H1 (cell line): ENCODE data around the gene VOPP1. TPM values are rescaled to one million over a fixed set of nuclear protein-coding genes. Genes with fewer than 3 reads are reported as not detected.

ENCODE experiments used
- CTCF ChIA-PET: fragments of 300-600 bp; sonication (Branson Sonifier 250); formaldehyde crosslinking; loops from one replicate; lab custom pipeline; 2021; ENCODE audit not compliant: partially characterized antibody; lab: Charles Lee
- POLR2A ChIA-PET: fragments of 300-600 bp; sonication (Branson Sonifier 250); formaldehyde crosslinking; loops from one replicate; lab custom pipeline; 2021; ENCODE audit warnings: inconsistent platforms; ENCODE audit not compliant: partially characterized antibody; lab: Charles Lee
- DNase-seq, 2 experiments: peaks; one replicate each; pipeline versions ENCODE4 v3.0.0 to v3.0.0-alpha.2; 2010 to 2022; ENCODE audit warnings: low spot score in 2 of 2, low read depth in 1 of 2, mixed read lengths in 1 of 2
- FAIRE-seq: peaks from 2 replicates; lab custom pipeline; 2011; peaks lifted over from hg19 to GRCh38; lab: Jason Lieb, UNC
- H2AFZ ChIP-seq: 2 replicates; pipeline ENCODE4 v1.8.1; 2012; ENCODE audit warnings: low read length, inconsistent platforms
- H2AK5ac ChIP-seq: 2 replicates; pipeline ENCODE4 v1.6.1; 2013; ENCODE audit warnings: low read depth, low read length
- H2BK120ac ChIP-seq: replicated peaks from 2 replicates; pipeline ENCODE3; 2013; ENCODE audit warnings: low read depth, low read length, inconsistent platforms
- H2BK12ac ChIP-seq: 2 replicates; pipeline ENCODE4 v1.6.1; 2013; ENCODE audit warnings: low read depth, low read length
- H2BK15ac ChIP-seq: 2 replicates; pipeline ENCODE4 v1.6.1; 2013; ENCODE audit warnings: low read length
- H2BK20ac ChIP-seq: 2 replicates; pipeline ENCODE4 v1.6.1; 2013; ENCODE audit warnings: low read length
- H2BK5ac ChIP-seq: 2 replicates; pipeline ENCODE4 v1.6.1; 2013; ENCODE audit warnings: low read depth, low read length
- H3K14ac ChIP-seq: 2 replicates; pipeline ENCODE4 v1.6.1; 2013; ENCODE audit warnings: inconsistent platforms; ENCODE audit not compliant: insufficient read length
- H3K18ac ChIP-seq: 2 replicates; pipeline ENCODE4 v1.6.1; 2013; ENCODE audit warnings: low read length; ENCODE audit errors: extremely low read depth
- H3K23ac ChIP-seq: 2 replicates; pipeline ENCODE4 v1.6.1; 2013; ENCODE audit warnings: inconsistent platforms; ENCODE audit not compliant: insufficient read length
- H3K23me2 ChIP-seq: 2 replicates; pipeline ENCODE4 v1.6.1; 2013; ENCODE audit warnings: low read depth, low read length
- H3K27ac ChIP-seq: 2 replicates; pipeline ENCODE4 v1.6.1; 2011; ENCODE audit warnings: low read depth, low read length, inconsistent platforms
- H3K27me3 ChIP-seq, 4 experiments: replicated peaks in 1 of 4; 1 replicate in 1 of 4; 2 replicates in 3 of 4; pipeline versions ENCODE4 v1.6.1 to v1.8.1; 2011 to 2013; ENCODE audit warnings: low read length in 3 of 4, mild to moderate bottlenecking in 3 of 4, inconsistent platforms in 2 of 4, mixed read lengths in 2 of 4, moderate library complexity in 1 of 4; ENCODE audit not compliant: control insufficient read depth in 3 of 4, insufficient read depth in 3 of 4; ENCODE audit errors: extremely low read depth in 1 of 4
- H3K36me3 ChIP-seq, 4 experiments: 2 replicates each; pipeline versions ENCODE4 v1.6.1 to v1.8.1; 2011 to 2013; ENCODE audit warnings: mild to moderate bottlenecking in 4 of 4, low read length in 3 of 4, moderate library complexity in 2 of 4, control low read depth in 1 of 4, inconsistent platforms in 1 of 4; ENCODE audit not compliant: insufficient read depth in 4 of 4, control insufficient read depth in 2 of 4
- H3K4ac ChIP-seq: replicated peaks from 2 replicates; pipeline ENCODE3; 2013; ENCODE audit warnings: low read length, low read depth, mixed read lengths, inconsistent platforms; ENCODE audit not compliant: insufficient read length
- H3K4me1 ChIP-seq, 4 experiments: replicated peaks in 1 of 4; 1 replicate in 1 of 4; 2 replicates in 3 of 4; pipeline versions ENCODE4 v1.6.1 to v1.8.1; 2011 to 2013; ENCODE audit warnings: low read length in 3 of 4, inconsistent platforms in 2 of 4, mixed read lengths in 1 of 4; ENCODE audit not compliant: insufficient read depth in 4 of 4, control insufficient read depth in 3 of 4
- H3K4me2 ChIP-seq, 2 experiments: 2 replicates each; pipeline versions ENCODE4 v1.6.1 to v1.8.1; 2011 to 2013; ENCODE audit warnings: low read depth in 2 of 2, low read length in 2 of 2, control low read depth in 1 of 2, inconsistent platforms in 1 of 2, mild to moderate bottlenecking in 1 of 2; ENCODE audit not compliant: insufficient read depth in 1 of 2
- H3K4me3 ChIP-seq, 4 experiments: fragments of 200-600, 300-600 bp in 1 of 4; sonication (generic), shearing (Covaris generic), sonication (Bioruptor Twin) in 1 of 4; 2 replicates each; pipeline versions ENCODE4 v1.5.1 to v1.8.1; 2011 to 2016; ENCODE audit warnings: low read length in 4 of 4, low read depth in 3 of 4, control low read depth in 2 of 4, inconsistent platforms in 2 of 4, mild to moderate bottlenecking in 2 of 4, mixed read lengths in 1 of 4, moderate library complexity in 1 of 4; ENCODE audit not compliant: insufficient read depth in 2 of 4; ENCODE audit errors: extremely low read depth in 1 of 4
- H3K56ac ChIP-seq: replicated peaks from 2 replicates; pipeline ENCODE3; 2013; ENCODE audit warnings: low read depth, mild to moderate bottlenecking, mixed read lengths, low read length, inconsistent platforms; ENCODE audit not compliant: insufficient read length
- H3K79me1 ChIP-seq: 2 replicates; pipeline ENCODE4 v1.6.1; 2013; ENCODE audit warnings: low read depth, low read length, control low read depth
- H3K79me2 ChIP-seq, 2 experiments: 2 replicates each; pipeline versions ENCODE4 v1.6.1 to v1.8.1; 2012 to 2013; ENCODE audit warnings: low read length in 2 of 2, mild to moderate bottlenecking in 2 of 2, inconsistent platforms in 1 of 2; ENCODE audit not compliant: insufficient read depth in 2 of 2, control insufficient read depth in 1 of 2
- H3K9ac ChIP-seq, 4 experiments: replicated peaks in 1 of 4; 1 replicate in 1 of 4; 2 replicates in 3 of 4; pipeline versions ENCODE4 v1.6.1 to v1.8.1; 2011 to 2013; ENCODE audit warnings: low read depth in 3 of 4, low read length in 3 of 4, control low read depth in 2 of 4, mild to moderate bottlenecking in 2 of 4, moderate library complexity in 2 of 4, inconsistent platforms in 1 of 4; ENCODE audit errors: extremely low read depth in 1 of 4
- H3K9me3 ChIP-seq, 2 experiments: 2 replicates each; pipeline versions ENCODE4 v1.6.1 to v1.8.1; 2012 to 2013; ENCODE audit warnings: mild to moderate bottlenecking in 2 of 2, moderate library complexity in 2 of 2, control low read depth in 1 of 2, inconsistent platforms in 1 of 2, low read depth in 1 of 2, low read length in 1 of 2, mixed read lengths in 1 of 2; ENCODE audit not compliant: insufficient read depth in 2 of 2
- H4K20me1 ChIP-seq, 2 experiments: replicated peaks in 1 of 2; 2 replicates each; pipeline versions ENCODE3 to v1.8.1; 2011 to 2013; ENCODE audit warnings: inconsistent platforms in 2 of 2, low read length in 2 of 2, mild to moderate bottlenecking in 1 of 2; ENCODE audit not compliant: insufficient read depth in 2 of 2, control insufficient read depth in 1 of 2
- H4K5ac ChIP-seq: 2 replicates; pipeline ENCODE4 v1.6.1; 2013; ENCODE audit warnings: low read length, low read depth, mixed read lengths, inconsistent platforms; ENCODE audit not compliant: insufficient read length
- H4K8ac ChIP-seq: 2 replicates; pipeline ENCODE4 v1.8.0; 2013; ENCODE audit warnings: mild to moderate bottlenecking, moderate library complexity, low read length, inconsistent platforms; ENCODE audit not compliant: insufficient read depth; ENCODE audit errors: extremely low read depth
- H4K91ac ChIP-seq: replicated peaks from 2 replicates; pipeline ENCODE3; 2013; ENCODE audit warnings: low read length, mixed read lengths, inconsistent platforms; ENCODE audit not compliant: insufficient read length
- HDAC6 ChIP-seq: IDR thresholded peaks from one replicate; pipeline ENCODE4 v1.7.1; 2012; ENCODE audit warnings: low read depth, mild to moderate bottlenecking, inconsistent platforms, low read length, moderate library complexity
- WGBS, 2 experiments: shearing (Covaris generic) in 1 of 2; methylation state at CpG; one replicate each; pipeline versions ENCODE4 v1.1.6 to v1.1.7; 2013 to 2015; ENCODE audit warnings: low lambda C conversion rate in 2 of 2, mixed read lengths in 2 of 2, inconsistent platforms in 1 of 2, low coverage in 1 of 2, missing lambda C conversion rate in 1 of 2; ENCODE audit not compliant: insufficient replicate concordance in 2 of 2, insufficient coverage in 1 of 2, insufficient read length in 1 of 2; ENCODE audit errors: extremely low coverage in 1 of 2, missing lambda C conversion rate in 1 of 2; 5-methylcytosine and 5-hydroxymethylcytosine counted together
- polyA plus RNA-seq, 7 experiments: library from polyadenylated mRNA; depleted of rRNA in 3 of 7; stranded (reverse) in 5 of 7; unstranded in 2 of 7; fragments of >200 nt in 5 of 7; fragments of 200-250 nt in 2 of 7; gene quantifications; 1 replicate in 5 of 7; 2 replicates in 1 of 7; 4 replicates in 1 of 7; pipeline versions ENCODE4 v1.2.1 to v1.2.3, GENCODE V29; 2011 to 2013; ENCODE audit warnings: missing spikeins in 2 of 7, mixed read lengths in 2 of 7
- total RNA-seq: library from RNA; stranded (reverse); fragmentation: NEBNext Ultra II Directional; extraction: Animal tissue kit (Norgen Biotek cat#: 25700); gene quantifications from 2 replicates; pipeline ENCODE4 v1.2.1, GENCODE V29; 2021

Gene VOPP1
- total and polyA plus RNA-seq, 2 of the 8 experiments (the other 6 are each of a cell fraction or from before 2014, with no cell fraction given): 44.7 to 83.0 TPM

- H2BK12ac ChIP-seq: no peak overlapping the region
- no peak overlapping the region for H3K14ac ChIP-seq
- H3K9me3 ChIP-seq: no peaks in the 10 kb centered on the region
- H4K91ac ChIP-seq: no peak overlapping the region
- H3K4me2 ChIP-seq: no peak overlapping the region
- no peak overlapping the region for H3K27ac ChIP-seq
- no peak overlapping the region for H2AFZ ChIP-seq
- H2BK20ac ChIP-seq: no peak overlapping the region
- no peak overlapping the region for H3K4me3 ChIP-seq
- no peak overlapping the region for H3K9ac ChIP-seq
- no peak for DNase-seq
- no peak overlapping the region for H2BK120ac ChIP-seq
- H3K4me1 ChIP-seq: peaks cover 0 to 1% (median under 1%) of the 10 kb centered on the region in 4 experiments; a peak in 1 of 7 replicates
- no peak overlapping the region for H3K23ac ChIP-seq
- WGBS, 2 experiments: 95% methylated on average over 5 of the region's 5 CpGs; no CpG with 5 or more reads in 1 of the 2 experiments
- no peaks in the 10 kb centered on the region for H3K27me3 ChIP-seq
- no peak overlapping the region for H2BK15ac ChIP-seq
- H3K4ac ChIP-seq: no peak overlapping the region
- no peak overlapping the region for H2BK5ac ChIP-seq
- H3K18ac ChIP-seq: no peak overlapping the region
- peaks cover 3 to 9% of the 10 kb centered on the region in 2 experiments for H4K20me1 ChIP-seq
- H3K79me1 ChIP-seq: peaks cover 3% of the 10 kb centered on the region; the same call in 1 of the 2 replicates
- no peak overlapping the region for H4K5ac ChIP-seq
- TF ChIP-seq HDAC6: no peak
- TF ChIP-seq, all 59 proteins: peak for 0
- no peak overlapping the region for H4K8ac ChIP-seq
- ChIA-PET CTCF (interaction anchor here (1.1 to 1.7 kb wide), 4 partner anchors 13 to 40 kb away, joined by 3 to 4 read pairs (median 3); no protein-coding TSS in a partner anchor), POLR2A (no interaction called here)
- no peak for FAIRE-seq
- peaks cover 0 to 7% (median 4%) of the 10 kb centered on the region in 4 experiments; a peak in 5 of 8 replicates for H3K36me3 ChIP-seq
- H3K23me2 ChIP-seq: no peaks in the 10 kb centered on the region
- H3K79me2 ChIP-seq: peaks cover 0 to 6% of the 10 kb centered on the region in 2 experiments; a peak in 1 of 4 replicates
- no peak overlapping the region for H3K56ac ChIP-seq
- no peak overlapping the region for H2AK5ac ChIP-seq
Measured at GRCh38 chr7:55494951-55495350, 77.4 kb downstream of the VOPP1 start.
